Activated CD8-positive, alpha-beta memory T cell treated with anti-CD3 and anti-CD28 coated beads for 1 hour (primary cell): Measurements from ENCODE around the gene SCN3A.

Source experiments
- DNase-seq, 2 donors: peaks; one replicate each; pipeline ENCODE4 v3.0.0-alpha.2; 2020; ENCODE audit warnings: low read depth in 1 of 2; ENCODE audit errors: extremely low read depth in 1 of 2

Gene SCN3A

GRCh38 chr2:165192729-165193128, 11.1 kb downstream of the SCN3A start:
- no peak for DNase-seq

GRCh38 chr2:165191096-165191728, 12.6 kb downstream of the SCN3A start:
- no peak for DNase-seq

DNA sequence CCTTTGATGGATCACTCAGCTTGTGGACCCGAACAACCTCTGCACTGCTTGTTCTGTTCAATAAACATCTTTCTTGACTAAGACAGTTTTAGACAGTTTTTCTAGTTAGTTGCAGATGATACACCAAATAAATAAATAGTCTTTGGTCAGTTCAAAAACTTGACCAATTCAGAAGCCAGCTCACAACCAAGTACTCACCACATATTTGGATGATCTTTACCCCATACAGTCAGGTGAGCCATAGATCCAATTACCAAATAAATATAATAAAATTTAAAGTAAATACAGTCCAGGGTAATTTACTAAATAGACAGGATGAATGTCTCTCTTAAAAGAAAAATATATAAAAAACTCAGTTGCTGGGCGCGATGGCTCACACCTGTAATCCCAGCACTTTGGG, 18.2 kb downstream of the SCN3A start:
- no peak for DNase-seq

DNA sequence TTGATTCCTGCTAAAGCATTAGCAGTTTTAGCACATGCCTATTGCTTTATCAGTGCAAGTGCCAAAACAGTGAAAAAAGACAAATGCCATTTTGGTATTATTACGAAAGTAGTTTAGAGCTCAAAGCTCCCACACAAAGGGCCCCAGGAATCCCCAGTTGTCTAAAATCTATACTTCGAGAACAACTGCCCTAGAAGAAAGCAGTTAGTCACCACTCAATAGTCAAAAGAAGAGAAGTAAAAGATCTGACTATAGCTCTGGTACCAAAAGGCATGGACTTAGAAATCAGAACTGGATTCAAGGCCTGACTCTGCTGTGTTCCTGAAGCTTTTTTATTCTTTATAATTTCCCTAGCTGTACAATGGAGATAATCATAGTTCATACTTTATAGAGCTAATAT, 21.8 kb downstream of the SCN3A start:
- no peak for DNase-seq

DNA sequence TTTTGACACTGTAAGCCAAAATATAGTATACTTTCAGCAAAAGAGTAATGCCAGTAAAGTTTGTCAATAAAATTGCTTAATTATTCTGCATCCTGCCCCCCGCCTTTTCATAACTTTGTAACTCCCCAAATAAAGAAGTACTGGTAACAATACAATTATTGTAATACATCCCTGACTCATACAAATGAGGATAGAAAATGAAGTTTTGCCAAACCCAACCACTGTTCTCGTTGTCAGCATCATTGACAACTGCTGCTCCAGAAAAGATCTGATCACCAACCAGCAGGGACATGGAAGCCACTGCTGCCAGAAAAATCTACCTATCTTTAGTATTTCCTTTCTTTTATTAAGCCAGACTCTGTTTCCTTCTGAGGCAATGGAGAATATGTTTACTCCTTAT, 27.1 kb downstream of the SCN3A start:
- no peak for DNase-seq

DNA sequence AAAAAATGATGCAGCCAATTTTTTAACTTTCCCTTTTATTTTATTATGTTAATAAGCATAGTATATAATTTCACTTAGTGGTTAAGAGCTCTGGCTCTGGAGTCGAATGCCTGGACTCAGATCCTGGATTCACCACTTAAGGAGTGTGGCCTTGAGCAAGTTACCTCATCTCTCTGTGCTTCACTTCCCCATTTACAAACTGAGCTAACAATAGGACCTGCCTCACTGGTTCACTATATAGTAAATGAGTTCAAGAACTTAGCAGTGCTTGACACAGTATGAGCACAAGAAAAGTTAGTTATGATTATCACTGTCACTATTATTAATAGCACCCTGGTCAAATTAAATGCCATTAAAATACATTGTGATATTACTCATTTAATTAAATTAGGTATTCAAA, 30.6 kb downstream of the SCN3A start:
- no peak for DNase-seq

GRCh38 chr2:165164201-165164600, 39.6 kb downstream of the SCN3A start:
- no peak for DNase-seq

- no peak for DNase-seq
These were observed 40.1 kb downstream of the SCN3A start for GRCh38 chr2:165163761-165164160.

DNA sequence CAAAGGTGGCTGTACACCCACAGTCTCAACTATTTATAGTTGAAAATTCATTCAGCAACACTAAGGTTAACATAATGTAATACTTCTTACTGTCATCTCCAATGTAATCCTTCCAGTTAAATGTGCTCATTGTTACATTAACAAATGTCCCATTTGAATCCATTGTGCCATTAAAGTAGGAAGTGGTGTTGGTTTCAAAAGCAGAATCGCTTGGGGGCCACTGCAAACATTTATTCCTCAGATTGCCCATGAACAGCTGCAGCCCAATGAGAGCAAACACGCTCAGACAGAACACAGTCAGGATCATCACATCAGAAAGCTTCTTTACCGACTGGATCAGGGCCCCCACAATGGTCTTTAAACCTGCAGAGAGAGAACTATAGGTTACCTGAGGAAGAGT, 41.4 kb downstream of the SCN3A start:
- DNase-seq: no peak

DNA sequence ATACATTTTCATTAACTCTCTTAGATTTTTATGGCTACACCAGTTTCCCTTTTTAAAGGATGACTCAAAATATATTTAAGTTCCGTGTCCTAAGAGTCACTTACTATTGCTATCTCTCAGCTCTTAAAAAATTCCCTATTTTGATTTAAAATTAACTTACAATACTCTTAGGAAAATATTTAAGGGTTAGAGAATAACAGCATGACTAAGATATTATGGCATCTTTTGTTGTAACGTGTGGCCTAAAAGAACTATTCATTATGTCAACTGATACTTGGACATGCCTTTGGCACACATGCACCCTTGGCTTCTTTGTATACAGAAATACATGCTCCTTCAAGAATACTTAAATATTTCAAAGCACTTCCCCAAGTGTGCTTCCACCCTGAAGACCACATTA, 42.3 kb downstream of the SCN3A start:
- no peak for DNase-seq

GRCh38 chr2:165157160-165157559, 46.7 kb downstream of the SCN3A start:
- no peak for DNase-seq

DNA sequence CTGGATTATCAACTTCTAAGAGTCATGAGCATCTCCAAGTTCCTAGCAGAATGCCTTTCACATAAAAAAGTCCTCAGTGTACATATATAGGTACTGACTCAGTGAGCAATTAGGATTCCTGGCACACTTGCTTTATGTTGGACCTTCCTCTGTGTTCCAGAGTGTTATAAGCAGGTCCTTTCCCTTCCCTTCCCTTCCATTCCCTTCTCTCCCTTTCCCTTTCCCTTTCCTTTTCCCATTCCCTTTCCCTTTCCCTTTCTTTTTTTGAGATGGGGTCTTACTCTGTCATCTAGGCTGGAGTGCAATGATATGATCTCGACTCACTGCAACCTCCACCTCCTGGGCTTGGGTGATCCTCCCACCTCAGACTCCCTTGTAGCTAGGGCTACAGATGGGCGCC, 48.7 kb downstream of the SCN3A start:
- no peak for DNase-seq

DNA sequence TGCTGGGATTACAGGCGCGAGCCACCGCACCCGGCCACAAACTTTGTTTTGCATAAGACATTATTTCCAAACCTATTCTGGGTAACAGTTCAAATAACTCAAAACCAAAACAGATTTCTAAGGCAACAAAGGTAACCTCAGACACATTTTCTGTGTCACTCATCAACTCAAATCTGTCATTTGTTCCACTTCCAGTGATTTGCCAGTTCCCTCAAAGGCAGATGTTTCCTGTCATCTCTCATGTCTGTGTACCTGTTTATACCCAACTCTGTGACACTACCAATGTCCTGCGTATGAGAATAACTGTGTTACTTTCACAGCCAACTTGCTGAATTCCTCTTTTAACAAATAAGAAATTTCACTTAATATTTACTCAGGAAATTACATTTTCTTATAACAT, 54.4 kb downstream of the SCN3A start:
- no peak for DNase-seq

GRCh38 chr2:165147186-165148045, 56.4 kb downstream of the SCN3A start:
- DNase-seq: no peak

- DNase-seq: no peak
These were observed 59.5 kb downstream of the SCN3A start for GRCh38 chr2:165144315-165144714.

GRCh38 chr2:165141601-165142354, 62.1 kb downstream of the SCN3A start:
- no peak for DNase-seq

DNA sequence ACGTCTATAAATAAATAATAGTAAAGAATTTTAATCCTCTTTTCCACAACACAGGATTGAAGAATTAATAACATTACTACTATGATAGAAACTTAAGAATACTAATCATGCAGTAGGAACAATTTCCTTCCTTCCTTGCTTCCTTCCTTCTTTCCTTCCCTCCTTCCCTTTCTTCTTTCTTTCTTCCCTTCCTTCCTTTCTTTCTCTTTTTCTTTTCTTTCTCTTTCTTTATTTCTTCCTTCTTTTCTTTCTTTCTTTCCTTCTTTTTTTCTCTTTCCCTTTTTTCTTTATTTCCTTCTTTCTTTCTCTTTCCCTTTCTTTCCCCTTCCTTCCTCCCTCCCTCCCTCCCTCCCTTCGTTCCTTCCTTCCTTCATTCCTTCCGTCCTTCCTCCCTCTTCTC, 77.6 kb downstream of the SCN3A start:
- DNase-seq: no peak

- no peak for DNase-seq
These were observed 81.3 kb downstream of the SCN3A start for GRCh38 chr2:165122521-165122920.

- DNase-seq: no peak
These were observed 82.9 kb downstream of the SCN3A start for GRCh38 chr2:165120740-165121467.

DNA sequence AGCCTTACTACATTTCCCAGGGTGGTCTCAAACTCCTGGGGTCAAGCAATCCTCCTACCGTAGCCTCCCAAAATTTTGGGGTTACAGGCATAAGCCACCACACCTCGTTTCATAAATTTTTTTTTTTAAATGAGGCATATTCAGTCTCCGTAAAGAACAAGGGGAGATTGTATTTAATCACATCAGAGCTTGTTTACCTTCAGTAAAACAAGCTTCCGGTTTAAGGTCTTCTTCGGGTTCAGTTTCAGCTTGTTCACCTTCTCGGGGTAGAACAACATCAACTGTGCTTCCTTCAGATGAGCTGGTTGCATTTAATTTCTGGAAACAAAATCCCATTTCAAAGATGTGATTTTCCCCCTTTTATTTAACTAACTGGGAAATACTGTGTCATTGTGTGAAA, 88.6 kb downstream of the SCN3A start:
- DNase-seq: no peak

DNA sequence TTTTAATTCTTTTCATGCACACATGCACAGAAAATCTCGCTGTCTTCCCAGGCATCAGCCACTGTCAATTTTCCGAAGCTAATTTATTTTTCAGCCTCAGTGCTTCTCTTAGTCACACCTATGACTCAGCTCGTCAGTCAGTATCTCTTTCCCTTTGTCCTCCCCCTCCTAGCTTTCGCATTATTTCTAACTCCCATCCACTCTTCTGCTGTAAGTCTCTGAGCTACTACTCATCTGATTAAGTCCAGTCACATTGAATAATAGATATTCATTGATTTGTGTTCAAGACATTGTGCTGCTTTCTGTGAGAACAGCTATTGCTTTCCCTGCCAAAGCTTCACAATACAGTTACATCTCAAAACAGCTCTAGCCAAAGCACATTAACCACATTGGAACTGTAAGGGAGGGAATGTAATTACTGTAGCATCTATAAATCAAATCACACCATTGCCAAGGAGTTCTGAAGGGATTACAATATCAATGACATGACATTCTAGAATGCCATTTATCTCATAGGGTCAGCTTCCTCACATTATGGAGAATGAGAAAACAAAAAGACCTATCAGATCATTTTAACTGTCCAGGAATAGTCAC, 89.4 kb downstream of the SCN3A start:
- no peak for DNase-seq
